ENCODE measurements around the gene FAT3.

FAT3 gene
- long read RNA-seq, result 0 reads

DNA sequence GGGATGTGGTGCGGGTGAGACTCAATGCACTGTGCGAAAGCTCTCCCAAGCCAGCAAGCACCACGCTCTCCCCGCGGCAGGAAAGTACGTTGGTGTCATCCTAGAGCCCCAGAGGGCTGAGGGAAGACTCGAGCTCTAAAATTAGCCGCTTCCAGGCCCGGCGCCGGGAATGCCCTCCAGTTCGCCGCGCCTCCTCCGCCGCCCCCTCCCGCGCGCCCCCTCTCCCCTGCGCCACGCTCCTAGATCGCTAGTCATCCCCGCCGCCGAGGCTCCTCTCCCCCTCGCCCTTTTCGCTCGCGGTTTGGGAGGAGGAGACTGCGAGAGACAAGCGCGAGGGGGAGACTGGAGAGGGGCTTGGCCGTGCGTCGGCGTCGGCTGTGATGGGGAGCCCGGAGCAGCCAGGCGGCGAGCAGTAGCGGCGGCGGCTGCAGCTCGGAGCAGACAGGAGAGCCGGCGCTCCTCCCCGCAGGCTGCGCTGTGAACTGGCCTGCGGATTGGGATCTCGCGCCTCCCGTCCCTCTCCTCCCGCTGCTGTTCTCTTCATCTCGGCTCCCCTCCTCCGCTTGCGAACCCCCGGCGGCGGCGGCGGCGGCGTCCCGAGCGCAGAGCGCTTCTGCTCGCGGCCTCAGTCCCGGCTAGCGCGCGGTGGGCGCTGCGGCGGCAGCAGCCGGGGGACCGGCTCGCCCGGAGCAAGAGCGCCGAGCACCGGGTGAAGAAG lies at the start of gene FAT3:
FAT3 (plus strand) TSS at position 412 of the 718 bp plus-strand sequence. CDS start 127,295 bp downstream, outside the sequence.
- H3K27ac ChIP-seq (replicated peaks), result no peak within 1 kb of the TSS
- H3K4me3 ChIP-seq (replicated peaks; ENCODE audit: insufficient read depth, low read length), result no peak within 1 kb of the TSS
- no peak for DNase-seq (ENCODE audit: low read depth in 1 of 2, low spot score in 1 of 2)
- TF ChIP-seq, protein P1, sequence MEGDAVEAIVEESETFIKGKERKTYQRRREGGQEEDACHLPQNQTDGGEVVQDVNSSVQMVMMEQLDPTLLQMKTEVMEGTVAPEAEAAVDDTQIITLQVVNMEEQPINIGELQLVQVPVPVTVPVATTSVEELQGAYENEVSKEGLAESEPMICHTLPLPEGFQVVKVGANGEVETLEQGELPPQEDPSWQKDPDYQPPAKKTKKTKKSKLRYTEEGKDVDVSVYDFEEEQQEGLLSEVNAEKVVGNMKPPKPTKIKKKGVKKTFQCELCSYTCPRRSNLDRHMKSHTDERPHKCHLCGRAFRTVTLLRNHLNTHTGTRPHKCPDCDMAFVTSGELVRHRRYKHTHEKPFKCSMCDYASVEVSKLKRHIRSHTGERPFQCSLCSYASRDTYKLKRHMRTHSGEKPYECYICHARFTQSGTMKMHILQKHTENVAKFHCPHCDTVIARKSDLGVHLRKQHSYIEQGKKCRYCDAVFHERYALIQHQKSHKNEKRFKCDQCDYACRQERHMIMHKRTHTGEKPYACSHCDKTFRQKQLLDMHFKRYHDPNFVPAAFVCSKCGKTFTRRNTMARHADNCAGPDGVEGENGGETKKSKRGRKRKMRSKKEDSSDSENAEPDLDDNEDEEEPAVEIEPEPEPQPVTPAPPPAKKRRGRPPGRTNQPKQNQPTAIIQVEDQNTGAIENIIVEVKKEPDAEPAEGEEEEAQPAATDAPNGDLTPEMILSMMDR (IDR thresholded peaks at IDR 0.05; ENCODE audit: insufficient read depth, low read length), result no peak
- TF ChIP-seq SPI1 (IDR thresholded peaks at IDR 0.05; ENCODE audit: borderline replicate concordance, low read depth), result no peak
- TF ChIP-seq GABPA (IDR thresholded peaks at IDR 0.05; ENCODE audit: low read depth), result no peak
- TF ChIP-seq POLR2AphosphoS5 (IDR thresholded peaks at IDR 0.05; ENCODE audit: low read depth), result no peak
- TF ChIP-seq, protein P2, sequence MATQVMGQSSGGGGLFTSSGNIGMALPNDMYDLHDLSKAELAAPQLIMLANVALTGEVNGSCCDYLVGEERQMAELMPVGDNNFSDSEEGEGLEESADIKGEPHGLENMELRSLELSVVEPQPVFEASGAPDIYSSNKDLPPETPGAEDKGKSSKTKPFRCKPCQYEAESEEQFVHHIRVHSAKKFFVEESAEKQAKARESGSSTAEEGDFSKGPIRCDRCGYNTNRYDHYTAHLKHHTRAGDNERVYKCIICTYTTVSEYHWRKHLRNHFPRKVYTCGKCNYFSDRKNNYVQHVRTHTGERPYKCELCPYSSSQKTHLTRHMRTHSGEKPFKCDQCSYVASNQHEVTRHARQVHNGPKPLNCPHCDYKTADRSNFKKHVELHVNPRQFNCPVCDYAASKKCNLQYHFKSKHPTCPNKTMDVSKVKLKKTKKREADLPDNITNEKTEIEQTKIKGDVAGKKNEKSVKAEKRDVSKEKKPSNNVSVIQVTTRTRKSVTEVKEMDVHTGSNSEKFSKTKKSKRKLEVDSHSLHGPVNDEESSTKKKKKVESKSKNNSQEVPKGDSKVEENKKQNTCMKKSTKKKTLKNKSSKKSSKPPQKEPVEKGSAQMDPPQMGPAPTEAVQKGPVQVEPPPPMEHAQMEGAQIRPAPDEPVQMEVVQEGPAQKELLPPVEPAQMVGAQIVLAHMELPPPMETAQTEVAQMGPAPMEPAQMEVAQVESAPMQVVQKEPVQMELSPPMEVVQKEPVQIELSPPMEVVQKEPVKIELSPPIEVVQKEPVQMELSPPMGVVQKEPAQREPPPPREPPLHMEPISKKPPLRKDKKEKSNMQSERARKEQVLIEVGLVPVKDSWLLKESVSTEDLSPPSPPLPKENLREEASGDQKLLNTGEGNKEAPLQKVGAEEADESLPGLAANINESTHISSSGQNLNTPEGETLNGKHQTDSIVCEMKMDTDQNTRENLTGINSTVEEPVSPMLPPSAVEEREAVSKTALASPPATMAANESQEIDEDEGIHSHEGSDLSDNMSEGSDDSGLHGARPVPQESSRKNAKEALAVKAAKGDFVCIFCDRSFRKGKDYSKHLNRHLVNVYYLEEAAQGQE (IDR thresholded peaks at IDR 0.05; ENCODE audit: insufficient replicate concordance, low read depth), result no peak
- peaks cover 35% of the 10 kb centered on the region for H3K27me3 ChIP-seq (ENCODE audit: insufficient read depth, poor library complexity, severe bottlenecking)

DNA sequence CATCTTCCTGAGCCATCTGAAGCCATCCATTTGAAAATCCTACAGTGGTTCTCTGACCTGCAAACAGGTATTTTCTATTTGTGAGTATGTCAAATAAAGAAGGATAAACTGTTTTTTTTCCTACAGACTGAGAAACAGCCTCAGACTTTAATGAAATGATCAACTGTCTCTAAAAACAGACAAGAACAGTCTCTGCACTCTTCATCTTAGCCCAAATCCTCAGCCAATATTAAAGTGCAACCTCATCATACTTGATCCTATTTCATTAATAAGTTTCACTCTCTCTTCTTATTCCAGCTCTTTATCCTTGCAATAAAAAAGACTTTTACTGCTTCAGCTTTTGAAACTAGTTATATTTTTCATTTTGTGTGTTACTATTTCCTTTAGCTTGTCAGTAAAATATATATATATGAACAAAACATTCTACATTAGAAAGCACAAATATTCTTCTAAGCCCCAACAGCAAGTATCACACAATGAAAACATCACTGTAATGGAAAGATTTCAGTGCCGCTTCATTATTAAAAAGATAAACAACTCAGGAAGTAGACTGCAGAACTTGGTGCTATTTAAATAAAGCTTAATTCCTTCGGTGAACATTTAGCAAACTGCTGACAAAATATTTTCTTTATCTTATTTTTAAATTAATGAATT lies 45.5 kb upstream of the FAT3 start:
- no peak overlapping the region for H3K27ac ChIP-seq (replicated peaks)
- no peak for DNase-seq (ENCODE audit: low read depth in 1 of 2, low spot score in 1 of 2)
- TF ChIP-seq, protein P1 (IDR thresholded peaks at IDR 0.05; ENCODE audit: insufficient read depth, low read length), result no peak
- no peak for TF ChIP-seq GABPA (IDR thresholded peaks at IDR 0.05; ENCODE audit: low read depth)
- no peak for TF ChIP-seq SPI1 (IDR thresholded peaks at IDR 0.05; ENCODE audit: borderline replicate concordance, low read depth)
- TF ChIP-seq, protein P2 (IDR thresholded peaks at IDR 0.05; ENCODE audit: insufficient replicate concordance, low read depth), result no peak
- no peak for TF ChIP-seq POLR2AphosphoS5 (IDR thresholded peaks at IDR 0.05; ENCODE audit: low read depth)
- H3K27me3 ChIP-seq (ENCODE audit: insufficient read depth, poor library complexity, severe bottlenecking), result no peaks in the 10 kb centered on the region
- no peak overlapping the region for H3K4me3 ChIP-seq (replicated peaks; ENCODE audit: insufficient read depth, low read length)

DNA sequence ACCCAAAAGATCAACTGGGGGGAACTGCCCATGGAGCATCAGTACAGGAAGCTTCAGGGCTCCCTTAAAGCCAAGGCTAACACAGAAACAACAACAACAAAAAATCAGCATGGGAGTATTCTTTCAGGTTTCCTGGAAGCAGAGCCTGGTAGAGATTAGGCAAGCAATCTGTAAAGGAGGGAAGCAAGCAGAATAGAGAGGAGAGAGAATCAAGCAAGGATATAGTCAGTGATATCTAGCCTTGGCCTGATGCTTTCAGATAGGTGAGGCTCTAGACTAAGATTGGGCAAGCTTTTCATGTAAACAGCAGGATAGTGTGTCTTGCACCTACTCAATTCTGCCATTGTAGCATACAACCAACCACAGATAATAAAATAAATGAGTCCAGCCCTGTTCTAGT lies 44.4 kb upstream of the FAT3 start:
- no peaks in the 10 kb centered on the region for H3K27me3 ChIP-seq (ENCODE audit: insufficient read depth, poor library complexity, severe bottlenecking)
- H3K27ac ChIP-seq (replicated peaks), result no peak overlapping the region
- TF ChIP-seq, protein P2 (IDR thresholded peaks at IDR 0.05; ENCODE audit: insufficient replicate concordance, low read depth), result no peak
- TF ChIP-seq POLR2AphosphoS5 (IDR thresholded peaks at IDR 0.05; ENCODE audit: low read depth) (no peak), SPI1 (IDR thresholded peaks at IDR 0.05; ENCODE audit: borderline replicate concordance, low read depth) (no peak), GABPA (IDR thresholded peaks at IDR 0.05; ENCODE audit: low read depth) (no peak)
- TF ChIP-seq, protein P1 (IDR thresholded peaks at IDR 0.05; ENCODE audit: insufficient read depth, low read length), result no peak
- H3K4me3 ChIP-seq (replicated peaks; ENCODE audit: insufficient read depth, low read length), result no peak overlapping the region
- no peak for DNase-seq (ENCODE audit: low read depth in 1 of 2, low spot score in 1 of 2)
